SKM-1 treated with dmso at 0.1 percent for 144 hours (cell line): Measurements from ENCODE around the gene ARID3C.

Experiments
- DNase-seq: peaks from one replicate; lab custom pipeline; 2025; ENCODE audit not compliant: unreplicated experiment; lab: John Stamatoyannopoulos, UW

The ARID3C gene

GRCh38 chr9:34601937-34602573, 26.8 kb downstream of the ARID3C start:
- DNase-seq = no peak

- no peak for DNase-seq
Observed at GRCh38 chr9:34600908-34601307, 28.0 kb downstream of the ARID3C start.

GRCh38 chr9:34599546-34599945, 29.3 kb downstream of the ARID3C start:
- DNase-seq = no peak

GRCh38 chr9:34594177-34594576, 34.7 kb downstream of the ARID3C start:
- DNase-seq = no peak

- no peak for DNase-seq
Observed at GRCh38 chr9:34592895-34593601, 35.8 kb downstream of the ARID3C start.

- DNase-seq = no peak
Observed at GRCh38 chr9:34591917-34592866, 36.7 kb downstream of the ARID3C start.

GRCh38 chr9:34591248-34591916, 37.5 kb downstream of the ARID3C start:
- peak; percentile 48 for DNase-seq

DNA sequence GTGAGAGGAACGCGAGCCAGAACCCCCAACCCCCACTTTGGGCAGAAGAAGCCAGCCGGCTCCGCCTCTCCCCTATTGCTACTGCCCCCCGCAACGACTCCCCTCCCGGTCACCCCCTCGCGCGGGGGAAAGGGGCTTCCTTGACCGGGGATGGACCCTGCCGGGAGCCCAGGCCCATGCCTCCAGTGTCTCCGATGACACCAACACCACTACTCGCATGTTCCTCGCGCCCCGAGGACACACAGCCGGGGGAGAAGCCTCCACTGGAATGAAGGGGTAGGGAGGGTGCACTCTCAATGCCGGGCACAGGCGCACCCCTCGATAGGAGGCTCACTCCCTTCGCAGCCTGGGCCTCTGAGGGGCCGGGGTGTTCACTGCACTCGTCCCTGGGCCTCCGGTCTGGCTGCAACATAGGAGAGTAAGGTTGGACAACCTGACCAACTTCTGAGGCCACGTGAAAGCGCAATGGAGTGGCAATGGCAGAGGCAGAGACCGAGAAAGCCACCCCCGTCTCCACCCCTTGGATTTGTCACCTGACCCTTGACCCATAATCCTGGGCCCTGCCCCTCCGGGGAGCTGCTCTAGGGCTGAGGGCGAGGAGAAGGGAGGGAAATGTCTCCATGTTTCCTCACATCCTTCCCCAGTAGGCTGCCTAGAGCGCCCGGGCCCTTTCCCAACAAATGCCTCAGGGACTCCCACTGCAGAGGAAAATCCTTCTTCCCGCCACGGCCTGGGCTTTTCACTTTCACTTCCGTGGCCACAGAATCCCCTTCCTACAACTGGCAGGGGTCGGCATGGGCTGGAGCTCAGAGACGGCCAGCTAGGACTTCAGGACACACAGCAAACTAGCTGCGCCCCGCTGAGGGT, 38.3 kb downstream of the ARID3C start:
- no peak for DNase-seq

DNA sequence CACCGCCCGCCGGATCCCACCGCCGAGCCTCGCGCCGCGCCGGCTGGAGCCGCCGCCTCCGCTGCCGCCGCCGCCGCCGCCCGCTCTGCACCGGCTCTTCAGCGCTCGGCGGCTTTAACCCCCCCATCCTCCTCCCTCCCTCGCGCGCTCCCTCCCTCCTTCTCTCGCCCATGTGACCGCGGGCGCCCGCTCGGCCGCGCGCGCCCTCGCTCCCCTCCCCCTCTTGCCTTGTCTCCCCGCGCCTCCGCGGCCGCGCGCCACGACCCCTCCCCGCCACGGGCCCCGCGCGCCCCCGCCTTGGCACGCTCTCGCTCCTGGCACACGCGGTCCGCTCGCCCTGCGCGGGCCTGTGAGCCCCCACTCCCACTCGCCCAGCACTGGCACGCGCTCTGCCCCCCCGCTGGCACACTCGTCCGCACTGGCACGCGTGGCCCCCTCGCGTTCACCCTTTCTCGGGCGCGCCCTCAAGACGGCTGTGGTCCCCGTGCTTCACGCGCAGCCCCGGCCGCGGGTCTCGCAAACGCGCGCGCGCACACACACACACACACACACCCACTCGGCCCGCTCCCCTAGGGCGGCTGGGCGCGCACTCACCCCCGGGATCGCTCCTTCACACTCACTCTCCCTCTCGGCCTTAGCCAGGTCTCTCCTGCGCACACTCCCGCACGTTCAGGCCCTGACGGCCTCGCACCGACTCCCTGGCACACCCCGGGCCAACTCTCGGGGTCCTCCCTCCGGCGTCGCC, 39.1 kb downstream of the ARID3C start, which contains the start of gene CNTFR:
TSS of gene CNTFR (minus strand) at position 89 of the 745 bp plus-strand sequence. CDS start 20,743 bp downstream, outside the sequence.
- DNase-seq = no peak

DNA sequence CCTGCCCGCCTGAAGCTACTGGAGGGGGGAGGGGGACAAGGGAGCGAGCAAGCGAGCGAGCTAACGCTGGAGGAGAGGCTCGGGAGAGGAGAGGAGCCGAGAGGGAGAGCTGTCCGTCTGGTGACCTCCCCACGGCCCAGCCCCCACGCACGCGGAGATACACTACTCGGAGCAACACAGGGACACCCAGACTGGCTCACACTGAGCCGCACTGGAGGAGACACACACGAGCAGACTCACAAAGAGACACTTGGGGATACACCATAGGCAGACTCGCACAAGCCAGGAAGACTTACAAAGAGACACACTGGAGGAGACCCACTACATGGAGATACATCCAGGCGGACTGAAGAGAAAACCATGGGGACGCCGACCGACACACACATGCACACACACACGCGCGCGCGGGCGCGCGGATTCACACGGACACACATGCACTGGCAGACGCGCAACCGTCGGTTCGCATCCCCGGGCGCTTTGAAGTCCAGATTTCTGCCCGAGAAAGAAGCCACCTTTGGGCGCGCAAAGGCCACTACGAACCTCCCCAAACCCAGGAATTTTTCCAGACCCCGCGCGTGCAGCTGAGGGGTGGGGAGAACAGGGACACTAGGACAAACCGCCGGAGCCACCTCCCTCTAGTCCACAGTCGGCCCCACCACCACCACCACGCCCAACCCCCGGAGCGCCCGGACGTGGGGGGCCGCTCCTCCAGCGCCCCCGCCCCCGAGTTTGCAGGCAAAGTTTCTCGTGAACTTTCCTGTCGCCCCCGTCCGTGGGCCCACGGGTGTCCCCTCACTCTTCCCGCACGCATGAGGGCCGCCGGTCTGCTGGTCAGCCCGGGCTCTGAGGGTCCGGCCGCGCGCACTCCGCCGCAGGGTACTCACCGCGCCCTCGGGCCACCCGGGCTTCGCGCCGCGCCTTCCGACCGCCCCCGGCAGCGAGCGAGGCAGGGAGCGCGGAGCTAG, 39.9 kb downstream of the ARID3C start:
- no peak for DNase-seq

DNA sequence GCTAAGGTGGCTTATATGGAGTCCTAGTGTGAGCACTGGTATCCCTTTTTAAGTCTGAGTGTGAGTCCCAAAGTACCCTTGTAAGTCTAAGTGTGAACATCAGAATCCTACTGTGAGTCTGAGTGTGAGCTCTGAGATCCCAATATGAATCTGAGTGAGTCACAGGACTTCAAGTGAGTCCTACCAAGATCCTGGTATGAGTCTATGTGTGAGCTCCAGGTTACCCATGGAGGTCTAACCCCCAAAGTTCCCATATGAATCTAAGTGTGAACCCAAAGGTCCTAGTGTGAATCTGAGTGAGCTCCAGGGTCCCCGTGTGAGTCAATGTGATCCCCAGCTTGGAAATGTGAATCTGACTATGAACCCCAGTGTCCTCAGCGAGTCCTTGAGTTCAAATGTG, 41.6 kb downstream of the ARID3C start:
- no peak for DNase-seq

- DNase-seq = no peak
Observed at GRCh38 chr9:34585946-34586669, 42.8 kb downstream of the ARID3C start.

DNA sequence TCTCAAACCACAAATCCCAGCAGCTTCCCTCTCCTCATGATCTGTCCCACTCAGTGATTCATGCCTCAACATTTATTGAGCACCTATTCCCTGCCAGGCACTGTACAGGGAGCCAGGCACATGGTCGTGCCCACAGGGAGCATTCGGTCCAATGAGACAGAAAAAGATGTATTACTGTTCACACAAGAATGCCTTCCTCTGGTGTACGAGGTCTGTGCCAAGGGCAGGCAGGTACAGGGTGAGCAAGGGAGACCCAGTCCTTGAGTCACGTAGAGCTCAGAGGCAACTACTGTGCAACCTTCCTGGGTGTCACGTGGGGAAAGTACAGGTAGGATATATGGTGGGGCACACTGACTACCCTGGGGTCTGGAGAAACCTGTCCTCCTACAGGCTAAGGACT, 43.9 kb downstream of the ARID3C start:
- no peak for DNase-seq

DNA sequence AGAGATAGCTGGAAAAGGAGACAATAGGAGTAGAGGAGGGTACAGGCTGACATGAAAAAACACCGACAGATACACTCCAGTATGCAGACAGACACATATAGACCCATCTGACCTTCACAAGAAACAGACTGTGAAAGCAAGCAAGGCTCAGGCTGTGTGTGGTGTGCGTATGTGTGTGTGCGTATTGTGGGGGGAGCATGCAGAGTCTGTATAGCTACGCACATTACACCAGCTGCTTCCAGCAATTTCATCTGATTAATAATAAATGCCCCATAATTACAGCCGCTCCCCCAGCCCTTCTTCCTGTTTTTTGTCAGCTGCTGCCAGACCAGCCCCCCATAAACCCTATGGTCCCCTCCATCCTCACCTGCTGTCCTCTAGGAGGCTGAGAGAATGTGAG, 46.1 kb downstream of the ARID3C start:
- DNase-seq = no peak

- DNase-seq = no peak
Observed at GRCh38 chr9:34581318-34581717, 47.5 kb downstream of the ARID3C start.

- DNase-seq = no peak
Observed at GRCh38 chr9:34580358-34580757, 48.5 kb downstream of the ARID3C start.

DNA sequence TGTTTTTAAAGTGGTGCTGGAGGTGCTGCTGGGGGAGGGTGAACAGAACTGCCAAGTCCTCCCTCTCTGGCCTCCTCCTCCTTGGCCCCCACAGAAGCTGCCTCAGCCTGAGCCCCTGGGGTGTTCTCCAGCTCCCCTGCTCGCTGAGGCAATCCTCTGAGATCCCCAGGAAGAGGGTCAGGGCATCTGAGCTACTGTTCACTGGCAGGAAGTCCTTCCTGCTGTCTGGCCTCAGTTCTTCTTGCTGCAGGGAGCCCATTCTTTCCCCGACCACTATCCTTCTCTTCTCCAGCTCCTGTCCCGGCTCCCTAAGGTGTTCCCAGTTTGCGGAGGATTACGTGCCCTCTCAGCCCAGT, 49.1 kb downstream of the ARID3C start:
- no peak for DNase-seq
